Measurements from ENCODE around the gene C16orf96. TPM values are rescaled to one million over a fixed set of nuclear protein-coding genes. Genes with fewer than 3 reads are reported as not detected.
A peak's percentile ranks its signal among the peaks of the same experiment; 100 is the strongest.

C16orf96 gene
- total RNA-seq, 1 donor from 2014 or later = 0.12 TPM

- DNase-seq (ENCODE audit: low spot score) = no peak
- Mint-ChIP-seq H3K27ac (ENCODE audit: unreplicated experiment) (peak overlapping the region; percentile 28), H3K9me3 (ENCODE audit: low read depth) (peaks cover 9% of the 10 kb centered on the region), H3K4me1 (ENCODE audit: low read depth) (peaks cover 25% of the 10 kb centered on the region), H3K36me3 (ENCODE audit: low read depth) (peaks cover 4% of the 10 kb centered on the region), H3K4me3 (ENCODE audit: unreplicated experiment) (peak overlapping the region; percentile 79), H3K27me3 (ENCODE audit: low read depth) (no peaks in the 10 kb centered on the region)
- no peak for TF ChIP-seq CTCF (IDR thresholded peaks at IDR 0.05)
Measured at GRCh38 chr16:4537376-4538343, 18.5 kb upstream of the C16orf96 start.

DNA sequence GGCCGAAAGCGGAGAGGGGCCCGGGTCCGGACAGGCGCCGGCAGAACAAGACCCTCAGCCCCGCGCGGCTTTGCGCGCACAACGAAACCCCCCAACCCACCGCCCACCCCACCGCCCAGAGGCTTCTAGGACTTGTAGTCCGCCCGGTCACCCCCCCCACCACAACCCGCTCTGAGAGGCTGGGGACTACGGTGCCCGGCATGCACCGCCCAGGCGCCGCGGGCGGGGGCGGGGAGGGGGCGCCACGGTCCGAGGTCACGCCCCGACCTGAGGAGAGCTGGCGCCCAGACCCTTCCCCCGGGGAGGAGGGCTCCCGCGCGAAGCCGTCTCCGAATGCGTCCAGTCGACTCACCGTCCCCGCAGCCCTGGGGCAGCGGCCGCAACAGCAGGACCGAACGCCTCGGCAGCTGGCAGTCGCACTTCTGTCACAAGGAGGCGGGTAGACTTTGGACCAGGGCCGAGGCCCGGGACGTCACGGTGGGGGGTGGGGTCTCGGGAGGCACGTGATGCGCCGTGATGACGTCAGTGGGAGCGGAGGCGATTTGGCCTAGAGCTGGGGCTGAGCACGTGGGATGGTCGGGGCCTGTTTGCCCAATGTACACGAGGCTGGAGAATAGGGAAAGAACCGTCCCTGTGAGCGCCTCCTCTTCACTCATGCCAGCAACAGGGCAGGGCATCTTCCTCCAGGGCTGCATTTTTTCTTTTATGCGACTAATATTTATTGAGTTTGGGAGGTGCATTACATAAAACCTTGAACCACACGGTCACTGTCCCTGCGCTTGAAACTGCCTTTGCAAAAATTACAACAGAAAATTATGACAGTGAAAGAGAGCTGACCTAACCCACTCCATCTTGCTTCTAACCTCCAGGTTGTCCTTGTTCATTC, 17.5 kb upstream of the C16orf96 start, which contains the start of gene CDIP1:
CDIP1 (minus strand) TSS at position 424 of the 886 bp plus-strand sequence. CDS start 24,643 bp downstream, outside the sequence.
- peak; percentile 54 for TF ChIP-seq CTCF (IDR thresholded peaks at IDR 0.05)
- Mint-ChIP-seq H3K27ac (ENCODE audit: unreplicated experiment) (peak within 1 kb of the TSS; percentile 83), H3K27me3 (ENCODE audit: low read depth) (no peaks in the 10 kb centered on the region), H3K4me3 (ENCODE audit: unreplicated experiment) (peak within 1 kb of the TSS; percentile 79), H3K9me3 (ENCODE audit: low read depth) (peaks cover 9% of the 10 kb centered on the region), H3K36me3 (ENCODE audit: low read depth) (peaks cover 2% of the 10 kb centered on the region), H3K4me1 (ENCODE audit: low read depth) (peaks cover 25% of the 10 kb centered on the region)
- peak; percentile 97 for DNase-seq (ENCODE audit: low spot score)

DNA sequence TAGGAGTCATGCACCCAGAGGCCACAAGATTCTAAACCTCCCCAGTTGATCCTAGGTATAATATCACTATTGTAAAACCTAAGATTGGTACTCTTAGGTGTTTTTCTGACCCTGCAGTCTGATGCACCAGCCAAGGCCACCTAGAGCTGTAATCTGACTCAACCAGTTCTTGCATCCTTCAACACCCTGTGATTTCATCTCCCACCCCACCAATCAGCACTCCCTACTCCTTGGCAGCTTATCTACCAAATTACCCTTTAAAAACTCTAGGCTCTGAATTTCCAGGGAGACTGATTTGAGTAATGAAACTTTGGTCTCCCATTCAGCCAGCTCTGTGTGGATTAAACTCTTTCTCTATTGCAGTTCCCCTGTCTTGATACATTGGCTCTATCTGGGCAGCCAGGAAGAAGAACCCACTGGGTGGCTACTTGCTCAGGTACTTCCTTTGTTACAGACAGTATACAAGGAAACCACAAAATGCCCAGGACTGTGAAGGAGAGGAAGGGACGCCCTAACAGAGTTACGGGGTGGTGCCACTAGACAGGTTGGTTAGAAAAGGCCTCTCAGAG, 16.3 kb upstream of the C16orf96 start:
- no peaks in the 10 kb centered on the region for H3K27me3 Mint-ChIP-seq (ENCODE audit: low read depth)
- H3K9me3 Mint-ChIP-seq (ENCODE audit: low read depth) = peaks cover 9% of the 10 kb centered on the region
- peaks cover 2% of the 10 kb centered on the region for H3K36me3 Mint-ChIP-seq (ENCODE audit: low read depth)
- H3K4me3 Mint-ChIP-seq (ENCODE audit: unreplicated experiment) = no peak overlapping the region
- no peak for TF ChIP-seq CTCF (IDR thresholded peaks at IDR 0.05)
- peaks cover 25% of the 10 kb centered on the region for H3K4me1 Mint-ChIP-seq (ENCODE audit: low read depth)
- H3K27ac Mint-ChIP-seq (ENCODE audit: unreplicated experiment) = peak overlapping the region; percentile 41
- DNase-seq (ENCODE audit: low spot score) = no peak

DNA sequence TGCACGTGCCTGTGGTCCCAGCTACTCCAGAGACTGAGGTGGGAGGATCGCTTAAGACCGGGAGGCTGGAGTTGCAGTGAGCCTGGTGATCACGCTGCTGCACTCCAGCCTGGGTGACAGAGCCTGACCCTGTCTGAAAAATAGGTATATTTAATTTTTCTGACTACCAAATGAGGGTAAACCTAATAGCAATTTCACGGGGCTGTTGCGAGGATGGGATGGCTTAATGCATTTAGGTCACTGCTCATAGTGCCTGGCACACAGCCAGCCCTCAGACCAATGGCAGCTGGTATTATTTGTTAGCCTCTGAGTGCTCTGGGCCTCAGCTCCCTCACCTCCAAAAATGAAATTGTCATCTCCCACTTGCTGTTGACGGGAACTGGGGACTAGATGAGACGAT, 11.7 kb upstream of the C16orf96 start:
- H3K36me3 Mint-ChIP-seq (ENCODE audit: low read depth) = peaks cover 2% of the 10 kb centered on the region

More for the DNA sequence above, 11.7 kb upstream of the C16orf96 start:
- no peak for DNase-seq (ENCODE audit: low spot score)
- no peak overlapping the region for H3K27ac Mint-ChIP-seq (ENCODE audit: unreplicated experiment)
- H3K4me3 Mint-ChIP-seq (ENCODE audit: unreplicated experiment) = no peak overlapping the region
- H3K4me1 Mint-ChIP-seq (ENCODE audit: low read depth) = no peaks in the 10 kb centered on the region
- peaks cover 5% of the 10 kb centered on the region for H3K9me3 Mint-ChIP-seq (ENCODE audit: low read depth)
- TF ChIP-seq CTCF (IDR thresholded peaks at IDR 0.05) = no peak
- no peaks in the 10 kb centered on the region for H3K27me3 Mint-ChIP-seq (ENCODE audit: low read depth)

All from chondrocyte (in vitro differentiated cells).